ENCODE data around the gene NMNAT2. TPM values are rescaled to one million over a fixed set of nuclear protein-coding genes. Genes with fewer than 3 reads are reported as not detected.

Gene NMNAT2
- total RNA-seq, 1 experiment from 2014 or later, result 11.4 TPM

GRCh38 chr1:183251959-183252450, 166.2 kb downstream of the NMNAT2 start:
- Mint-ChIP-seq H3K27ac (no peak overlapping the region), H3K4me1 (peaks cover 3 to 12% of the 10 kb centered on the region in 2 experiments; a peak in 2 of 4 replicates), H3K36me3 (ENCODE audit: insufficient read depth in 1 of 3, low read depth in 3 of 3) (peaks cover 18 to 29% (median 25%) of the 10 kb centered on the region in 3 experiments; a peak in 6 of 7 replicates), H3K9me3 (peaks cover 5 to 11% of the 10 kb centered on the region in 2 experiments; a peak in 3 of 5 replicates), H3K27me3 (ENCODE audit: low read depth) (no peaks in the 10 kb centered on the region), H3K4me3 (no peak overlapping the region)
- Histone ChIP-seq H4K20me1 (ENCODE audit: control insufficient read depth, insufficient read depth, insufficient read length) (no peaks in the 10 kb centered on the region), H3K27me3 (ENCODE audit: insufficient read depth, low read length) (no peaks in the 10 kb centered on the region), H3K4me1 (ENCODE audit: insufficient read depth, low read length) (no peaks in the 10 kb centered on the region), H3K4ac (ENCODE audit: low read depth, low read length) (no peak overlapping the region), H2BK5ac (ENCODE audit: insufficient read length, low read length) (no peak overlapping the region), H3K14ac (ENCODE audit: insufficient read depth, low read length) (no peak overlapping the region), H2BK12ac (ENCODE audit: insufficient read length, low read depth, low read length) (no peak overlapping the region), H3K79me1 (ENCODE audit: insufficient read depth, low read depth, low read length, poor library complexity, severe bottlenecking) (no peaks in the 10 kb centered on the region), H3K18ac (ENCODE audit: insufficient read length, low read depth, low read length) (no peak overlapping the region), H3K79me2 (ENCODE audit: insufficient read depth, low read length) (no peaks in the 10 kb centered on the region), H3K4me2 (ENCODE audit: insufficient read depth, insufficient read length, low read length) (no peak overlapping the region), H2BK15ac (ENCODE audit: low read depth, low read length) (no peak overlapping the region), H3K23me2 (ENCODE audit: insufficient read length, low read depth, low read length, poor library complexity, severe bottlenecking) (no peaks in the 10 kb centered on the region), H3K9me3 (ENCODE audit: control insufficient read depth, low read depth, low read length) (no peaks in the 10 kb centered on the region), H4K91ac (ENCODE audit: insufficient read length, low read depth, low read length) (no peak overlapping the region), H3T11ph (ENCODE audit: low read length) (no peak overlapping the region), H3K56ac (ENCODE audit: insufficient read length, low read depth, low read length) (no peak overlapping the region), H4K5ac (ENCODE audit: insufficient read length, low read depth, low read length) (no peak overlapping the region), H2BK20ac (ENCODE audit: low read depth, low read length, poor library complexity, severe bottlenecking) (no peak overlapping the region), H3K27ac (ENCODE audit: insufficient read length, low read depth, low read length) (no peak overlapping the region), H2BK120ac (ENCODE audit: low read depth, low read length, poor library complexity, severe bottlenecking) (no peak overlapping the region), H3K23ac (ENCODE audit: insufficient read length, low read depth, low read length) (no peak overlapping the region), H2AK5ac (ENCODE audit: insufficient read length, low read length) (no peak overlapping the region), H4K8ac (replicated peaks; ENCODE audit: insufficient read length, low read depth, low read length) (no peak overlapping the region), H3K9ac (ENCODE audit: extremely low read depth, insufficient read length, low read length) (no peak overlapping the region), H2AFZ (ENCODE audit: low read length) (no peak overlapping the region)
- TF ChIP-seq, protein P1, sequence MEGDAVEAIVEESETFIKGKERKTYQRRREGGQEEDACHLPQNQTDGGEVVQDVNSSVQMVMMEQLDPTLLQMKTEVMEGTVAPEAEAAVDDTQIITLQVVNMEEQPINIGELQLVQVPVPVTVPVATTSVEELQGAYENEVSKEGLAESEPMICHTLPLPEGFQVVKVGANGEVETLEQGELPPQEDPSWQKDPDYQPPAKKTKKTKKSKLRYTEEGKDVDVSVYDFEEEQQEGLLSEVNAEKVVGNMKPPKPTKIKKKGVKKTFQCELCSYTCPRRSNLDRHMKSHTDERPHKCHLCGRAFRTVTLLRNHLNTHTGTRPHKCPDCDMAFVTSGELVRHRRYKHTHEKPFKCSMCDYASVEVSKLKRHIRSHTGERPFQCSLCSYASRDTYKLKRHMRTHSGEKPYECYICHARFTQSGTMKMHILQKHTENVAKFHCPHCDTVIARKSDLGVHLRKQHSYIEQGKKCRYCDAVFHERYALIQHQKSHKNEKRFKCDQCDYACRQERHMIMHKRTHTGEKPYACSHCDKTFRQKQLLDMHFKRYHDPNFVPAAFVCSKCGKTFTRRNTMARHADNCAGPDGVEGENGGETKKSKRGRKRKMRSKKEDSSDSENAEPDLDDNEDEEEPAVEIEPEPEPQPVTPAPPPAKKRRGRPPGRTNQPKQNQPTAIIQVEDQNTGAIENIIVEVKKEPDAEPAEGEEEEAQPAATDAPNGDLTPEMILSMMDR (conservative IDR thresholded peaks at IDR 0.05), result no peak
- DNase-seq, result peak; percentile 9
- no CpG with 5 or more reads among the region's 8 CpGs for WGBS (ENCODE audit: extremely low coverage, insufficient read length, low lambda C conversion rate)
